ENCODE measurements around the gene RTF2. TPM values are rescaled to one million over a fixed set of nuclear protein-coding genes. Genes with fewer than 3 reads are reported as not detected.

Gene RTF2
- polyA plus RNA-seq, 1 donor from 2014 or later = 130 TPM

Other genes starting within 250 kb of the RTF2 start
- not detected for gene MC3R, start 219.9 kb upstream of the RTF2 start, polyA plus RNA-seq
- gene FAM210B, start 109.7 kb upstream of the RTF2 start, polyA plus RNA-seq = 15.8 TPM
- 0.95 TPM for gene AURKA, start 76.4 kb upstream of the RTF2 start, polyA plus RNA-seq
- gene CSTF1, start 76.0 kb upstream of the RTF2 start, polyA plus RNA-seq = 29.1 TPM
- gene CASS4, start 56.4 kb upstream of the RTF2 start, polyA plus RNA-seq = 0.34 TPM
- not detected for gene FAM209A, start 56.1 kb downstream of the RTF2 start, polyA plus RNA-seq
- gene FAM209B, start 64.6 kb downstream of the RTF2 start, polyA plus RNA-seq = 0.38 TPM
- gene TFAP2C, start 160.7 kb downstream of the RTF2 start, polyA plus RNA-seq = not detected